Urothelium cell line (cell line): ENCODE data around the gene SFXN5.
"Not testable (repeated sequence)": the region's sequence is repeated elsewhere in the genome, so short reads cannot be mapped to it uniquely, and the experiment has no call there.

Experiments used
- DNase-seq: peaks from one replicate; pipeline ENCODE4 v3.0.0; 2011; ENCODE audit warnings: low spot score, mixed read lengths
- FAIRE-seq: peaks from 2 replicates; lab custom pipeline; 2011; peaks lifted over from hg19 to GRCh38; lab: Jason Lieb, UNC

Gene SFXN5

GRCh38 chr2:73071360-73072128, at the start of gene SFXN5:
TSS of gene SFXN5 (minus strand) at chr2:73071712. CDS start at chr2:73071705, 7 bp downstream.
- DNase-seq: peak; percentile 100
- peak; percentile 5 for FAIRE-seq

- FAIRE-seq, DNase-seq: not testable (repeated sequence)
Measured at GRCh38 chr2:73119611-73120239, 48.2 kb upstream of the SFXN5 start.

DNA sequence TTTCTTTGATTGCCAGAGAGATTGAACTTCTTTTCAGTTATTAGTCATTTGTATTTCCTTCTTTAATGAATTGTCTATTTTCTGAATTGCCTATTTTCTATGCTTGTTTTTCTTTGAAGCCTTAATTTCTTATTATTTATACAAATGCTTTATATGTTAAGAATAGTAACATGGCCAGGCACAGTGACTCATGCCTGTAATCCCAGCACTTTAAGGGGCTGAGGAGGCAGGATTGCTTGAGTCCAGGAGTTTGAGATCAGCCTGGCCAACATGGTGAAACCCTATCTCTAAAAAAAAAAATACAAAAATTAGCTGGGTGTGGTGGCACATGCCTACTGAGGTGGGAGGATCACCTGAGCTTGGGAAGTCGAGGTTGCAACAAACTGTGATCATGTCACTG, 45.9 kb upstream of the SFXN5 start:
- DNase-seq (no peak), FAIRE-seq (no peak)

DNA sequence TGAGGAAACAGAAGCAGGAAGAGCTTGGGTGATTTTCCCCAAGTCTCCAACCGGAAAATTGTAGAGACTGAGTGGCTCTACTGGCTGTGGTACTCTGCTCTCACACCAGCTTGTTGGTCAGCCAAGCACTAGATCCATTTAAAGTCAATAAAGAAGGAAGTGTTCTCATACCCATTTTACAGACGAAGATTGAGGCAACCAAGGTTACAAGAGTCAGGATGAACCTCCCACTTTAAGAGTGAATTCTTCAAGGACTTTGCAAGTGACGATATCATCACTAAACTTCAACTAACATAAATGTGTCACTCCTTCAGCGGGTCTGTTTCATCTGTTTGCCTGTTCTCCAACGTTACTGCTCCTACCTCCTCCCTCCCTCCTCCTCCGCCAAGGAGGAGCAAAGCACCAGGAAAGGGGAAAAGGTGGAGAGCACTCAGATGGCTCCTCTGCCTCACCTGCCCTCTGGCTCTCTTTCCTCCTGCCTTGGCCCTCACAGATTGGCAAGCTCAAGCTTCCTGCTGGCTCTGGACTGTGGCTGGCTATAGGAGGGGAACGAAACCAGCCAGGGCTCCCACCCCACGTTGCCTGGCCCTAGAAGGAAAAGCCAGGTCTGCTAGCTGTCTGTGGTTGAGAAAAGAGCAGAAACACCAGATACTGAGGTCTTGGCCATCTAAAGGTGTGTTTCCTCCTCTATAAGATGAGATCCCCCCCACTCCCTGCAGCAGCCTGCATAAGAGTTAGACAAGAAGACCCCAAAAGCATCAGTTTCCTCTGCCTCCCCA, 44.9 kb upstream of the SFXN5 start:
- DNase-seq (no peak), FAIRE-seq (peak; percentile 46)

DNA sequence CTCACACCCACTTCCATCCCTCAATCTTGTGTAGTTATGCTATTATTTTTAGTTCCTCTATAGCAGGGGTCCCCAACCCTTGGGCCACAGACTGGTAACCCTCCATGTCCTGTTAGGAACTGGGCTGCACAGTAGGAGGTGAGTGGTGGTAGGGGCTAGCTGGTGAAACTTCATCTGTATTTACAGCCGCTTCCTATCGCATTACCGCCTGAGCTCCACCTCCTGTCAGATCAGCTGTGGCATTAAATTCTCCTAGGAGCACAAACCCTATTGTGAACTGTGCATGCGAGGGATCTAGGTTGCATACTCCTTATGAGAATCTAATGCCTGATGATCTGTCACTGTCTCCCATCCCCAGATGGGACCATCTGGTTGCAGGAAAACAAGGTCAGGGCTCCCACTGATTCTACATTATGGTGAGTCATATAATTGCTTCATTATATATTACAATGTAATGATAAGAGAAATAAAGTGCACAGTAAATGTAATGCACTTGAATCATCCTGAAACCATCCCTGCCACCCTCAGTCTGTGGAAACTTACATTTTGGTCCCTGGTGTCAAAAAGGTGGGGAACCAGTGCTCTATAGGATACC, 42.9 kb upstream of the SFXN5 start:
- FAIRE-seq: no peak
- DNase-seq: no peak

- FAIRE-seq (peak; percentile 91), DNase-seq (peak; percentile 91)
Measured at GRCh38 chr2:73112913-73113854, 41.7 kb upstream of the SFXN5 start, which contains the start of gene RAB11FIP5. TSS of gene RAB11FIP5 (minus strand) at chr2:73112948. CDS start at chr2:73112777, 171 bp downstream.

- FAIRE-seq (no peak), DNase-seq (peak; percentile 61)
Measured at GRCh38 chr2:73112026-73112912, 40.8 kb upstream of the SFXN5 start.

GRCh38 chr2:73111073-73112025, 39.8 kb upstream of the SFXN5 start:
- no peak for FAIRE-seq
- peak; percentile 72 for DNase-seq

DNA sequence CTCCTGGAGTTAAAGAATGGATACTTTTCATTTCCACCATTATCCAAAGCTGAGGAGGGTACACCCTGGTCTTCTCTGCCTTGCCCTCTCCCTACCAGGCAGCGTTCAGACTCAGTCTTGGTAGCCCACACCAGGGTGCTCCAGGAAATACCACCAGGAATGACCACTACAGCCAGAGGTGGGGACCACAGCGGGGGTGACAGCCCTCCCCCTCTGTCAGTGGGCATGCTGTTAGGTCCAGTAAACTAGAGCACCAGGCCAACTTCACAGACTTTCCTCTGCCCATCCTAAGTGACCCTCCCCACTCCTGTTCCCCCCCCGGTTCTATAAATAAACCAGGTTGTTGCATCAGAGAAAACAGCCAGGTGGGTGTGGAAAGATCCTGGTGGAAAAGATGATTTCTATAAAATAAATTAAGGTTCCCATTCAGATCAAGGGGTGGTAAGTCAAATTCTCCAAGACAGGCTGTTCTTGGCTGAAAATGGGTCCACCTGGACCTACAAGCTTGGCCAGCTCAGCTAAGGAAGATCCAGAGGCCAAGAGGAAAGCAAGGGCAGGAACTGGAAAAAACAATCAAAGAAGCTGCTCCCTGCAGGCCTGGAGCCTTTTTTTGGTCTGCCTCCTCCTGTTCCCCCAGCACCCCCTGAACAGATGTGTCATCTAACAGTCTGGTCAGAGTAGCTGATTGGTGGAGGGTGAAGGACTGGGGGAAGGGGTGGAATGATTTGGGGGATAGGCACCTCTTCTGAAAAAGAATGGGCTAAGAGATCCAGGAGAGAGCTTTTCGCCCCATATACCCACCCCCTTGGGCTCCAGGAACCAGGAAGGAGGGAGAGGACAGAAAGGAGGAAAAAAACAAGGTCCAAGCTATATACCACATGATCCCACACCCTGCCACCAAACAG, 38.9 kb upstream of the SFXN5 start:
- no peak for DNase-seq
- FAIRE-seq: no peak

- DNase-seq (no peak), FAIRE-seq (no peak)
Measured at GRCh38 chr2:73109431-73110167, 38.1 kb upstream of the SFXN5 start.

DNA sequence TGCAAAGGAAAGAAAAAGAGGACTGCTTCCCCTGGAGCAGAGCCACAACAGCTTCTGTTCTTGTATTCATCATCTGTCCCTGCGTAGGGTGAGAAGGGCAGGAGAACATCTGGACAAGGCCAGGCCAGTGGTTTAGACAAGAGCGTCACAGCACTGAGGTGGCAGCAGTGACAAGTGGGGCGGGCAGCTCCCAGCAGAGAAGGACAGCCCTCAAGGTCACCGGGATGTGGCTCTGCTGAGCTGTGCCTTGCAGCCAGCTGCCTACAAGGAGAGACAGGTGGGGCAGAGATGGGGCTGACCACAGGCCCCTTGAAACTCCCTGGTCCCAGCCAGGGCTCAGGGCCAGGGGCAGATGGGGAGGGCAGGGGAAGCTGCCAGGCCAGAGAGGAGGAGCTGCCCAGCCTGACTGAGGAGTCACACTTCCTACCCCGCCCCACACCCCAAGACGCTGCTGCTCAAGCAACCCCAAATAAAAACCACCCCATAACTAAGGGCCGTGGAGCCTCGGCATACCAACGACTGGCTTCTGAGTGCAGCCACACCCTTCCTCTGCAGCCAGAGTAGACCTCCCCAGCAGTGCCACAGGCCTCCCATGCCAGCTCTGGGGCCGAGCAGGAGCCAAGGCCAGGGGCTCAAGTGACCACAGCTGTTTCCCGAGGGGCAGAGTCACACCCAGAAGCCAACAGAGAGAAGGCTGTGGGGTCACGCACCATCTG, 35.9 kb upstream of the SFXN5 start:
- FAIRE-seq: no peak
- no peak for DNase-seq

DNA sequence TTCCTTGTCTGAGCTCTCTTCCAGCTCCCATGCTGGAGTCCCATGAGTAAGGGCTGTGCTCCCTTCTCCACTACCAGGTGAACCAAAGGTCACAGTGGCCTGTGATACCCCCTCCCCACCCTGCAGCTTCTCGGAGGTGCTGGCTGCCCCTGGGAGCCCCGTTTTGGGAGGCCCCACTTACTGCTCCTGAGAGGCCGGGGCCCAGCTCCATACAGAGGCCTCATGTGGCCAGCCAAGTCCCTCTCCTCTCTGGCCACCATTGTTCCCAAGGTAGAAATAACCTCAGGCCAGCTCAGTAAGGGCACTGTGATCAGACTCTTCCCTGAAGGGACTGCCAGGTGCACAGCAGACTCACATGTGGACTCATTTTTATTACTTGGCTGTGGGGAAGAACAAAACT, 35.3 kb upstream of the SFXN5 start:
- FAIRE-seq (no peak), DNase-seq (no peak)

GRCh38 chr2:73105511-73105971, 34.0 kb upstream of the SFXN5 start:
- no peak for FAIRE-seq
- DNase-seq: no peak

- FAIRE-seq (peak; percentile 77), DNase-seq (no peak)
Measured at GRCh38 chr2:73104933-73105332, 33.4 kb upstream of the SFXN5 start.

- no peak for DNase-seq
Measured at GRCh38 chr2:73103018-73103542, 31.6 kb upstream of the SFXN5 start.

More at GRCh38 chr2:73103018-73103542, 31.6 kb upstream of the SFXN5 start:
- FAIRE-seq: no peak
